Ishikawa (cell line): Measurements from ENCODE around the gene SRPK2.

Experiments
- CEBPB ChIP-seq: IDR thresholded peaks from 2 replicates; pipeline ENCODE4 v1.6.1; 2012
- CREB1 ChIP-seq: IDR thresholded peaks from 2 replicates; pipeline ENCODE4 v1.6.1; 2012; ENCODE audit warnings: low read depth
- EGR1 ChIP-seq: IDR thresholded peaks from 2 replicates; pipeline ENCODE4 v1.6.1; 2012
- EP300 ChIP-seq: IDR thresholded peaks from 2 replicates; pipeline ENCODE4 v1.6.1; 2012; ENCODE audit warnings: borderline replicate concordance
- FOXM1 ChIP-seq: IDR thresholded peaks from 2 replicates; pipeline ENCODE4 v1.6.1; 2012; ENCODE audit warnings: low read depth, borderline replicate concordance
- MAX ChIP-seq: IDR thresholded peaks from 2 replicates; pipeline ENCODE4 v1.6.1; 2012
- NFIC ChIP-seq: IDR thresholded peaks from 2 replicates; pipeline ENCODE4 v1.6.1; 2012
- RAD21 ChIP-seq: IDR thresholded peaks from 2 replicates; pipeline ENCODE4 v1.6.1; 2012; ENCODE audit warnings: low read depth
- REST ChIP-seq: IDR thresholded peaks from 2 replicates; pipeline ENCODE4 v1.6.1; 2012; ENCODE audit warnings: low read depth, mild to moderate bottlenecking
- TAF1 ChIP-seq: IDR thresholded peaks from 2 replicates; pipeline ENCODE4 v1.6.1; 2012; ENCODE audit warnings: low read depth, mild to moderate bottlenecking
- TCF12 ChIP-seq: IDR thresholded peaks from 2 replicates; pipeline ENCODE4 v1.6.1; 2012; ENCODE audit warnings: low read depth
- TEAD4 ChIP-seq: IDR thresholded peaks from 2 replicates; pipeline ENCODE4 v1.6.1; 2012
- USF1 ChIP-seq: IDR thresholded peaks from 2 replicates; pipeline ENCODE4 v1.6.1; 2012
- YY1 ChIP-seq: IDR thresholded peaks from 2 replicates; pipeline ENCODE4 v1.6.1; 2012; ENCODE audit warnings: low read depth
- ZBTB7A ChIP-seq: IDR thresholded peaks from 2 replicates; pipeline ENCODE4 v1.6.1; 2012; ENCODE audit warnings: low read depth

Gene SRPK2

GRCh38 chr7:105228555-105228954 lies 160.2 kb downstream of the SRPK2 start:
- TF ChIP-seq MAX: no peak
- TF ChIP-seq NFIC: no peak
- TF ChIP-seq TAF1: no peak
- no peak for TF ChIP-seq FOXM1
- TF ChIP-seq EGR1: no peak
- no peak for TF ChIP-seq CEBPB

- TF ChIP-seq TCF12 (no peak), REST (no peak), NFIC (no peak)
Measured at GRCh38 chr7:105227391-105227790, 161.3 kb downstream of the SRPK2 start.

GRCh38 chr7:105224884-105225651 lies 163.7 kb downstream of the SRPK2 start:
- TF ChIP-seq CEBPB: no peak
- TF ChIP-seq TCF12: no peak
- TF ChIP-seq CREB1: no peak
- no peak for TF ChIP-seq USF1
- no peak for TF ChIP-seq FOXM1
- no peak for TF ChIP-seq REST
- no peak for TF ChIP-seq TEAD4
- no peak for TF ChIP-seq MAX
- no peak for TF ChIP-seq RAD21
- TF ChIP-seq EP300: no peak
- TF ChIP-seq ZBTB7A: no peak

GRCh38 chr7:105222953-105223352 lies 165.8 kb downstream of the SRPK2 start:
- TF ChIP-seq USF1 (no peak), REST (no peak), NFIC (no peak), TEAD4 (no peak), YY1 (no peak), MAX (no peak), TAF1 (no peak), CREB1 (no peak), CEBPB (no peak)

- TF ChIP-seq YY1 (no peak), EP300 (no peak), TEAD4 (no peak), MAX (no peak), ZBTB7A (no peak), USF1 (no peak), FOXM1 (no peak), TAF1 (no peak), CREB1 (no peak), RAD21 (no peak)
Measured at GRCh38 chr7:105219771-105220160, 169.0 kb downstream of the SRPK2 start.
